Testis (tissue), 2 donors: ENCODE measurements around the gene TFEB.

ENCODE experiments used
- POLR2A ChIP-seq: fragments of 450-650 bp; IDR thresholded peaks from one replicate; pipeline ENCODE4 v1.6.1; 2017; ENCODE audit warnings: antibody characterized with exemption, mild to moderate bottlenecking, moderate library complexity
- TF ChIP-seq, protein P1 (sequence below), 3 experiments: fragments of 450-650 bp in 2 of 3; fragments of 200-600 bp in 1 of 3; sonication (generic) in 1 of 3; IDR thresholded peaks; one replicate each; pipeline ENCODE4 v1.5.1; 2016 to 2019; ENCODE audit warnings: antibody characterized with exemption in 3 of 3, mild to moderate bottlenecking in 2 of 3, moderate library complexity in 1 of 3

DNA sequence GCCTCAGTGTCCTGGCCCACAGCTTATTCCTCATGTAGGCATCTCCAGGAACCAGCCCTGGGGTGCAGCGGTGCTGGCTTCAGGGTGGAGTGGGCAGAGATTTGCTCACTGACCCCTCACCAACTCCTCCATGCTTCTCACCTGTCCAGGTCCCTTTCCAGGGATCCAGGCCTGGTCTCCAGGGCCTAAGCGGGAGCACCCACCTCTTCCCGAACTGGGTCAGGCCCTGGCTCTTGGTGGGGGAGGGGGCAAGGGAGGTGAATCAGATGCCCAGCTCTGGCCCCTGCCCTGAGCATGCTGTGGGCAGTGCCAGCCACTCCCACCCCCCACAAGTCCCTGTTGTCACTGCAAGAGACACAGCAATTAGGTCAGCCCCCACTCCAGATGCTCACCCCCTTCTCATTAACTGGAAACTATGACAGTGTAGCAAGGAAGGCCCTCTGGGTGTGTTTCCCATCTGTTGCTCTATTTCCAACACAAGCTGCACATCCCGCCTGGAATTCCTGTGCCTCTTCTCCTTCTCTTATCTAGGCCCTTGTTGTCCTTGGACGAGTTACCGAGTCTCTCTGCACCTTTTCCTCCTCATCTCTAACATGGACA, 60.1 kb downstream of the TFEB start:
- TF ChIP-seq, protein P1, sequence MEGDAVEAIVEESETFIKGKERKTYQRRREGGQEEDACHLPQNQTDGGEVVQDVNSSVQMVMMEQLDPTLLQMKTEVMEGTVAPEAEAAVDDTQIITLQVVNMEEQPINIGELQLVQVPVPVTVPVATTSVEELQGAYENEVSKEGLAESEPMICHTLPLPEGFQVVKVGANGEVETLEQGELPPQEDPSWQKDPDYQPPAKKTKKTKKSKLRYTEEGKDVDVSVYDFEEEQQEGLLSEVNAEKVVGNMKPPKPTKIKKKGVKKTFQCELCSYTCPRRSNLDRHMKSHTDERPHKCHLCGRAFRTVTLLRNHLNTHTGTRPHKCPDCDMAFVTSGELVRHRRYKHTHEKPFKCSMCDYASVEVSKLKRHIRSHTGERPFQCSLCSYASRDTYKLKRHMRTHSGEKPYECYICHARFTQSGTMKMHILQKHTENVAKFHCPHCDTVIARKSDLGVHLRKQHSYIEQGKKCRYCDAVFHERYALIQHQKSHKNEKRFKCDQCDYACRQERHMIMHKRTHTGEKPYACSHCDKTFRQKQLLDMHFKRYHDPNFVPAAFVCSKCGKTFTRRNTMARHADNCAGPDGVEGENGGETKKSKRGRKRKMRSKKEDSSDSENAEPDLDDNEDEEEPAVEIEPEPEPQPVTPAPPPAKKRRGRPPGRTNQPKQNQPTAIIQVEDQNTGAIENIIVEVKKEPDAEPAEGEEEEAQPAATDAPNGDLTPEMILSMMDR (IDR thresholded peaks at IDR 0.05), result no peak
- no peak for TF ChIP-seq POLR2A
